ENCODE measurements around the gene DLGAP4.
"Not testable (repeated sequence)": the region's sequence is repeated elsewhere in the genome, so short reads cannot be mapped to it uniquely, and the experiment has no call there.

DLGAP4 gene

DNA sequence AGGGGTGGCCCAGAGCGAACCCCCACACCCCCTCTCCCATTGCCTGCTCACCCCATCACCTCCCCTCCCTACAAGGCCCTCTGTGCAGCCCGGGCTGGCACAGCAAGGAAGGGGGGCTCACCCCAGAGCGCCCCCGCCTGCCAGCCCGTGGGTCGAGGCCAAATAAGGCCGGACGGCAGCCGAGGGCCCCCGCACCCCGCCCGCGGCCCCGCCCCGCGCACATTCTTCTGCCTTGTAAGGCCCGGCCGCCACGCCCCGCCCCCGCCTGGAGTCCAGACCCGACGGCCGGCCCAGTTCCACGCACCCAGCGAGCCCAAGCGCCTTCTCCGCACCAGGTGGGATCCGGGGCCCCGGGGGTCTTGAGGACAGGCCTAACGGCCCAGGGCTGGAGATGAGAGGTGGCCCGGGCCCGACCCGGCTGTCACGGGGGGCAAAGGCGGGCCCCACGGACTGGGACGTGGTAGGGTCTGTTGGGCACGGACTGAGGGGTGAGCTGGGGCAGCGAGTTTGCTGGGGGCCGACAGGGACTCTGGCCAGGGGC is 235.2 kb downstream of the DLGAP4 start, which contains the start of gene MYL9:
Gene MYL9, plus strand, starts transcription at position 293 of the 541 bp plus-strand sequence. CDS start 3,366 bp downstream, outside the sequence.
- peak; percentile 44 for DNase-seq (ENCODE audit: low spot score)

- peak; percentile 56 for DNase-seq (ENCODE audit: low spot score)
Measured at GRCh38 chr20:36541768-36542488, 235.8 kb downstream of the DLGAP4 start.

- DNase-seq (ENCODE audit: low spot score) = peak; percentile 30
Measured at GRCh38 chr20:36542516-36543183, 236.5 kb downstream of the DLGAP4 start.

DNA sequence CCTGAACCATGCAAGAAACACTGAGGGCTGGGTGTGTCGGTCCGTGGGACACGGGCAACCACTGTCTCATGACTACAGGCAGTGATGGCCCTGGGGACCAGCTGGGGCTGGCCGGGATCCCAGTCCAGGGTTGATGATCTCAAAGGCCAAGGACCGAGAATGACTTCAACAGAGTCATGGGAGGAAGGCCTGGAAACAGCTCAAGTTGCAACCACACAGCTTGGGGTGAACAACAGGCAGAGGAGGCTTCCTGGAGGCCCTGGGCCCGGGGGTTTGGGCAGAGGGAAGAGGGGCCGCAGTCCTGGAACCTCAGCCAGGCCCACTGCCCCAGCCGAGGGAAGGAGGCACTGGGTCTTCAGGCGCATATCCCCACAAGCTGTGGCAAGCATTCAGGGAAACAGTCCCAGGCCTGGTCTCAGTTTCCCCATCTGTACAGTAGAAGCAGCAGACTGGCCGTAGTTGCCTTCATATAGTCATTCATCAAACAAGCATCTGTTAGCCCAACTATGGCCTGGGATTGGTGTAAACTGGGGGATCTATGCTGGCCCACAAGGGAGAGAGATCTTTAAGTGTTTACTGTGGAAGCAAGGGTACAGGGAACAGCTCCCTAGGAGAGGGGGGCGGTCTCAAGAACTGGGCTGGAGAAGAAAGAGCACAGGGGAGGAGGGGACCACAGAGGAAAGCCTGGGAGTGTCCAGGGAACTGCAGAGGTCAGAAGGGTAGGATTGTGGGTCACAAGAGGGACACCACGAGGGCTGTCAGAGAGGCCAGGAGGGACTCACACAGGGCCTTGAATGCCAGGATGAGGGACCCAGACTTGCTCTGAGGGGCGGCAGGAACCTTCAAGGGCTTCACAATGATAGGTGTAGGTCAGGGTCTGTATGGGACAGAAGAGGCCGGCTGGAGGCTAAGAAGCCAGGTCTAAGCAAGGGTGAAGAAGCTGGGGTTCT is 237.3 kb downstream of the DLGAP4 start:
- DNase-seq (ENCODE audit: low spot score) = peak; percentile 26

- DNase-seq (ENCODE audit: low spot score) = peak; percentile 66
Measured at GRCh38 chr20:36544134-36545018, 238.2 kb downstream of the DLGAP4 start.

- no peak for DNase-seq (ENCODE audit: low spot score)
Measured at GRCh38 chr20:36546111-36546736, 240.1 kb downstream of the DLGAP4 start.

DNA sequence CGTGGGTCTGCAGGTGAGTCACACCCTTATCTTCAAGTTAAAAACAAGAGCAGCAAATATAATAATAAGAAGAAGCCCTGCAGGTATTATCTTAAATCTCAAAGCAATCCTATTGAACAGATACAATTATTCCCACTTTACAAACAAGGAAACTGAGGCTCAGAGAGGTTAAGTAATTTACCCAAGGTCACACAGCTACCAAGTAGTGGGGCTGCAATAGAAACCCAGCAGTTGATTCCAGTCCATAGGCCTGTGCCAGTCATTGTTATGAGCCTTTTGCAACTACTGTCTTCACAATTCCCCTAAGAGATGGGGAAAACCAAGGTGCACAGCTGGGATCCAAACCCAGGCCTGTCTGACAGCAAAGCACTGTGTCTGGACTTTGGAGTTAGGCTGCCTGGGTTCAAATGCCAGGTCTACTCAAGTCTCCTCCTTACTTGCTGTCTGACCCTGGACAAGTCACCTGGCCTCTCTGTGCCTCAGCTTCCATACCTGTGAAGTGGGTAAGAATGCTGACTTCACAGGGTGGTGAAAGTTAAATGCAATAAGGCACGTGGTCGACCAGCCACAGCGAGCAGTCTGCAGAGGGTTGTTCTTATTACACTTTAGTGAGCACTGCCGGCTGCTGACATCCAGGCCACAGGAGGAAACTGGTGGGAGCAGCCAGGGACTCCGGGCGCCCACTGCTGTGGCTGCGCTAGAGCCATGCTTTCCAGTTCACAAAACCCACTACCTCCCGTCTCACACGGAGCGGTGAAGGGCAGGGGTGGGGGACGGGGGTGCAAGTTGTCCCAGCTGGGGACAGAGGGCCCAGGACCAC is 241.3 kb downstream of the DLGAP4 start:
- DNase-seq (ENCODE audit: low spot score) = peak; percentile 15

DNA sequence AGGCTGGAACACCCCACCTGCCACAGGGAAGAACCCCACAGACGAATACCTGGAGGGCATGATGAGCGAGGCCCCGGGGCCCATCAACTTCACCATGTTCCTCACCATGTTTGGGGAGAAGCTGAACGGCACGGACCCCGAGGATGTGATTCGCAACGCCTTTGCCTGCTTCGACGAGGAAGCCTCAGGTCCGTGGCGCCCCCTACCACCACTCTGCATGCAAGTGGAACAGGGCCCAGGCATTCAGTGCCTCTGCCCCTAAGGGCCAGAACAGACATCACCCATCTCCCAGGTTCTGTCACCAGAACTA is 241.8 kb downstream of the DLGAP4 start:
- peak; percentile 44 for DNase-seq (ENCODE audit: low spot score)

- peak; percentile 24 for DNase-seq (ENCODE audit: low spot score)
Measured at GRCh38 chr20:36548704-36549627, 242.8 kb downstream of the DLGAP4 start.

GRCh38 chr20:36549628-36549941 is 243.4 kb downstream of the DLGAP4 start:
- no peak for DNase-seq (ENCODE audit: low spot score)

DNA sequence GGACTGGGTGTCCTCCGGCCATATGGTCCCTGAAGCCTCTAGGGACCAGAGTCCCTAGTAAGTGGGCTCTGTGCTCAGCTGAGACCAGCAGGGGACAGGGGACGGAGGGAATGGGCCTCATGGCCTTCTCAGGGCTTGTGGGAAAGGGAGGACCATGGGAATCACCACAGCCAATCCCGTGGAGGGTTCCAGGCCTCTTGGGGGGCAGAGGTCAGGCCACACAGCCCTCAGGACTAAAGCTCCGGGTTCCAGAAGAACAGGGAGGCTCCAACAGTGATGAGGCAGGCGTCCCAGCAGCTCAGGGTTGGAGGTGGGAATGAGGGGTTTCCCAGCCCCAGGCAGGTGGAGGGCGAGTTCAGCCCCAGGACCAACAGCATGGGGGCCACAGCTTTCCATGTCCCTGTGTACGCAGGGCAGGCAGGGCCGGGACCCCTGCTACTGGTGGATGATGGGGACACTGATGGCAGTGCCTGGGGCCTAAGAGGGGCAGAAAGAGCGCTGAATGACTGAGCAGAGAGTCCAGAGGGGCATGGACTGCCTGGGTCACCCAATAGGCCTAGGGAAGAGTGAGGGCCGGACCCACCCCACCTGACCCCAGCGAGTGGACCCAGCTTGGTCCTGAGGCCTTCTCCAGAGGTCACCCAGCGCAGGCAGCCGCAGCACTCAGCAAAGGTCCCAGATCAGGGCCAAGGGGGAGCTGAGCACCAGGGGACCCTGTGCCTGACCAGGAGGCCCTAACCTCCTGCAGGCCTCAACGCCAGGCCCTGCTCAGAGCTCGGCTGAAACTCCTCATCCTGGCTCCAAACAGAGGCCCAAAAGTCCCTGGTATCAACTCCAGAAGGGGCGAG is 244.0 kb downstream of the DLGAP4 start:
- peak; percentile 24 for DNase-seq (ENCODE audit: low spot score)

DNA sequence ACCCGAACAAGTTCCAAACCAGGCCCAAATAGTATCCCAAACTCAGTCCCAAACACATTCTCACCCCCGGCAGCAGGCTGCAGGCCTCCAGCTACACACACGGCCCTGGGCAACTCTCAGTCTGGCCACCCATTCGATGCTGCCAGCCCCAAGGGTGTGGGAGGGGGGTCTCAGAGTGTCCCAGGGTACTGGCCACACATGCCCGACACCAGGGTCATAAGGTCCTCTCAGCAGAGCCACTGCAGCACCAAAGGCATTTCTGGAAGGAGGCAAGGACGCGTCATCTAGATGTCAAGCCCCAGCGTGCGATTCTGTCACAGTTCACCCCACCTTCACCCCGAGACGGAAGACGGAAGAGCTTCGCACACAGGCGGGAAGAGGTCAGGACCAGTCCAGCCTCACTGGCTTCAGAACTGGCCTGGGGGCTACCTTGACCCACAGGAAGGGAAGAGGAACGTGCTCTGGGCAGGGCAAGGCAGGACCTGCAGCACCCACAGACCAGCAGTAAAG is 244.7 kb downstream of the DLGAP4 start:
- peak; percentile 16 for DNase-seq (ENCODE audit: low spot score)

GRCh38 chr20:36555248-36555647 is 249.1 kb downstream of the DLGAP4 start:
- DNase-seq (ENCODE audit: low spot score) = no peak

GRCh38 chr20:36562724-36563123 is 256.6 kb downstream of the DLGAP4 start:
- DNase-seq (ENCODE audit: low spot score) = no peak

DNA sequence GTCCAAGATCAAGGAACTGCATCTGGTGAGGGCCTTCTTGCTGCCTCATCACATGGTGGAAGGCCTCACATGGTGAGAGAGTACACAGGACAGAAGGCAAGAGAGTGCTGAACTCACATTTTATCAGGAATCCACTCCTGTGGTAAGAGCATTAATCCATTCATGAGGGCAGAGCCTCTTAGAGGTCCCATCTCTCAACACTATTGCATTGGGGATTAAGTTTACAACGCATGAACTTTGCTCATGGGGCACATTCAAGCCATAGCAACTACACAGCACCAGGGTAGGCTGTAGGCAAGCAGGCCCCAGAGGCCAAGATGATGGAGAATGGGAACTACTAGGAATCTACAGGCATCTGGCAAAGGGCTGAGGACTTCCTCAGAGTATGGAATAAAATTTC is 257.2 kb downstream of the DLGAP4 start:
- DNase-seq (ENCODE audit: low spot score) = no peak

DNA sequence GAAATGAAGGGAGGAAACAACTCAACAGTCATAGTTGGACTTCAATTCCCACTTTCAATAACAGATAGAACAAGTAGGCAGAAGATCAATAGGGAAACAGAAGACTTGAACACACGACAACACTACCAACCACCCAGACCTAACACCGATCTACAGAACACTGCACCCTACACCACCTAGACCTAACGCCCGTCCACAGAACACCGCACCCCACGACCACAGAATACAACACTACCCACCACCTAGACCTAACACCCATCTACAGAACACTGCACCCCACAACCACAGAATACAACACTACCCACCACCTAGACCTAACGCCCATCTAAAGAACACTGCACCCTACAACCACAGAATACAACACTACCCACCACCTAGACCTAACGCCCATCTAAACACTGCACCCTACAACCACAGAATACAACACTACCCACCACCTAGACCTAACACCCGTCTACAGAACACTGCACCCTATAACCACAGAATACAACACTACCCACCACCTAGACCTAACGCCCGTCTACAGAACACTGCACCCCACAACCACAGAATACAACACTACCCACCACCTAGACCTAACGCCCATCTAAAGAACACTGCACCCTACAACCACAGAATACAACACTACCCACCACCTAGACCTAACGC is 258.1 kb downstream of the DLGAP4 start:
- DNase-seq (ENCODE audit: low spot score) = not testable (repeated sequence)

DNA sequence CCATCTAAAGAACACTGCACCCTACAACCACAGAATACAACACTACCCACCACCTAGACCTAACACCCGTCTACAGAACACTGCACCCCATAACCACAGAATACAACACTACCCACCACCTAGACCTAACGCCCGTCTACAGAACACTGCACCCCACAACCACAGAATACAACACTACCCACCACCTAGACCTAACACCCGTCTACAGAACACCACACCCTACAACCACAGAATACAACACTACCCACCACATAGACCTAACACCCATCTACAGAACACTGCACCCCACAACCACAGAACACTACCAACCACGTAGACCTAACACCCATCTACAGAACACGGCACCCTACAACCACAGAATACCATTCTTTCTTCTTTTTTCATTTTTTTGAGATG is 258.6 kb downstream of the DLGAP4 start:
- not testable (repeated sequence) for DNase-seq (ENCODE audit: low spot score)
